CD4-positive, alpha-beta T cell treated with Interleukin-12 subunit alpha and Interleukin-12 subunit beta, for 1 hour (primary cell): ENCODE results near the gene MAN2B1.
"Not testable (repeated sequence)": the region's sequence is repeated elsewhere in the genome, so short reads cannot be mapped to it uniquely, and the experiment has no call there.

Experiments
- DNase-seq: peaks from one replicate; pipeline ENCODE4 v3.0.0-alpha.2; 2020

The MAN2B1 gene

GRCh38 chr19:12687496-12688196 is 21.1 kb upstream of the MAN2B1 start, which contains the start of gene GNG14:
TSS of gene GNG14 (plus strand) at chr19:12687998. CDS start at chr19:12688049, 51 bp downstream.
- DNase-seq = no peak

- DNase-seq = no peak
These were observed 19.3 kb upstream of the MAN2B1 start for GRCh38 chr19:12685831-12686230.

GRCh38 chr19:12681074-12681987 is 14.8 kb upstream of the MAN2B1 start, which contains the start of gene DHPS:
TSS of gene DHPS (minus strand) at chr19:12681880. CDS start at chr19:12681766, 114 bp downstream.
- peak; percentile 96 for DNase-seq

- no peak for DNase-seq
These were observed 13.5 kb upstream of the MAN2B1 start for GRCh38 chr19:12680034-12680433.

- DNase-seq = not testable (repeated sequence)
These were observed 11.5 kb upstream of the MAN2B1 start for GRCh38 chr19:12678039-12678438.

GRCh38 chr19:12676928-12677327 is 10.4 kb upstream of the MAN2B1 start:
- no peak for DNase-seq

- peak; percentile 84 for DNase-seq
These were observed 9.8 kb upstream of the MAN2B1 start for GRCh38 chr19:12676384-12676792.

- DNase-seq = no peak
These were observed 9.4 kb upstream of the MAN2B1 start for GRCh38 chr19:12675940-12676339.

GRCh38 chr19:12675399-12675798 is 8.9 kb upstream of the MAN2B1 start:
- no peak for DNase-seq

GRCh38 chr19:12672744-12673143 is 6.2 kb upstream of the MAN2B1 start:
- DNase-seq = no peak

GRCh38 chr19:12670159-12670928 is 3.8 kb upstream of the MAN2B1 start:
- no peak for DNase-seq

GRCh38 chr19:12669270-12670158 is 3.0 kb upstream of the MAN2B1 start:
- peak; percentile 82 for DNase-seq

GRCh38 chr19:12668932-12669269 is 2.4 kb upstream of the MAN2B1 start:
- peak; percentile 84 for DNase-seq

- no peak for DNase-seq
These were observed 1.8 kb upstream of the MAN2B1 start for GRCh38 chr19:12668346-12668745.

- no peak for DNase-seq
These were observed 1.3 kb upstream of the MAN2B1 start for GRCh38 chr19:12667731-12668302.

- DNase-seq = peak; percentile 14
These were observed 774 bp downstream of the MAN2B1 start for GRCh38 chr19:12665671-12666264.

GRCh38 chr19:12665281-12665573 is 1.3 kb downstream of the MAN2B1 start:
- DNase-seq = peak; percentile 68

- DNase-seq = no peak
These were observed 1.9 kb downstream of the MAN2B1 start for GRCh38 chr19:12664406-12665280.

GRCh38 chr19:12660980-12661379 is 5.6 kb downstream of the MAN2B1 start:
- DNase-seq = no peak

GRCh38 chr19:12657966-12658365 is 8.6 kb downstream of the MAN2B1 start:
- no peak for DNase-seq
